RWPE2 (cell line): Measurements from ENCODE around the gene PSTPIP1.

ENCODE experiments used
- ATAC-seq: fragments of 200-7000 bp; cut with Tn5 transposase; 3 replicates; pipeline ENCODE4 v1.9.1; 2021; ENCODE audit warnings: low read depth
- DNase-seq: peaks from one replicate; pipeline ENCODE4 v3.0.0-alpha.2; 2020; ENCODE audit warnings: low spot score
- H3K27ac ChIP-seq: fragments of 450-650 bp; 2 replicates; pipeline ENCODE4 v1.5.1; 2017; ENCODE audit warnings: mild to moderate bottlenecking; ENCODE audit not compliant: poor library complexity, severe bottlenecking
- H3K27me3 ChIP-seq: fragments of 250-450 bp; sonication (Bioruptor Pico); 2 replicates; pipeline ENCODE4 v1.5.1; 2021; ENCODE audit warnings: mild to moderate bottlenecking, moderate library complexity; ENCODE audit not compliant: insufficient read depth, poor library complexity, severe bottlenecking
- H3K36me3 ChIP-seq: fragments of 250-450 bp; sonication (Bioruptor Pico); 2 replicates; pipeline ENCODE4 v1.5.1; 2020; ENCODE audit warnings: low read depth, mild to moderate bottlenecking, moderate library complexity
- H3K4me1 ChIP-seq: fragments of 250-450 bp; sonication (Bioruptor Pico); 2 replicates; pipeline ENCODE4 v1.5.1; 2021; ENCODE audit warnings: mild to moderate bottlenecking, moderate library complexity; ENCODE audit not compliant: insufficient read depth, poor library complexity, severe bottlenecking
- H3K4me3 ChIP-seq: fragments of 250-450 bp; sonication (Bioruptor Pico); 2 replicates; pipeline ENCODE4 v1.5.1; 2021; ENCODE audit warnings: mild to moderate bottlenecking, moderate library complexity; ENCODE audit not compliant: severe bottlenecking
- H3K9me3 ChIP-seq: fragments of 250-450 bp; sonication (Bioruptor Pico); 2 replicates; pipeline ENCODE4 v1.5.1; 2021; ENCODE audit warnings: mild to moderate bottlenecking, moderate library complexity; ENCODE audit not compliant: severe bottlenecking
- CTCF ChIP-seq: fragments of 450-650 bp; IDR thresholded peaks from one replicate; pipeline ENCODE4 v1.5.1; 2017; ENCODE audit warnings: mild to moderate bottlenecking, moderate library complexity; ENCODE audit not compliant: poor library complexity, severe bottlenecking

The PSTPIP1 gene

GRCh38 chr15:76972389-76973361, 22.3 kb upstream of the PSTPIP1 start:
- TF ChIP-seq CTCF: no peak
- Histone ChIP-seq H3K27me3 (no peaks in the 10 kb centered on the region), H3K4me3 (no peak overlapping the region), H3K27ac (no peak overlapping the region), H3K9me3 (no peaks in the 10 kb centered on the region), H3K4me1 (no peaks in the 10 kb centered on the region), H3K36me3 (no peaks in the 10 kb centered on the region)
- no peak for DNase-seq
- ATAC-seq: no peak; the same call in 2 of the 3 replicates

GRCh38 chr15:76973362-76973743, 21.6 kb upstream of the PSTPIP1 start:
- no peak for ATAC-seq
- Histone ChIP-seq H3K9me3 (no peaks in the 10 kb centered on the region), H3K27me3 (no peaks in the 10 kb centered on the region), H3K4me3 (no peak overlapping the region), H3K36me3 (no peaks in the 10 kb centered on the region), H3K4me1 (no peaks in the 10 kb centered on the region), H3K27ac (no peak overlapping the region)
- TF ChIP-seq CTCF: peak; percentile 23
- no peak for DNase-seq

GRCh38 chr15:76973906-76974305, 21.0 kb upstream of the PSTPIP1 start:
- no peak overlapping the region for H3K27ac ChIP-seq
- ATAC-seq (no peak), DNase-seq (no peak)
- no peaks in the 10 kb centered on the region for H3K36me3 ChIP-seq
- no peaks in the 10 kb centered on the region for H3K9me3 ChIP-seq
- no peak overlapping the region for H3K4me3 ChIP-seq
- H3K4me1 ChIP-seq: no peaks in the 10 kb centered on the region
- TF ChIP-seq CTCF: no peak
- no peaks in the 10 kb centered on the region for H3K27me3 ChIP-seq

GRCh38 chr15:76974456-76975036, 20.4 kb upstream of the PSTPIP1 start:
- Histone ChIP-seq H3K27ac (no peak overlapping the region), H3K4me3 (no peak overlapping the region), H3K27me3 (no peaks in the 10 kb centered on the region), H3K36me3 (no peaks in the 10 kb centered on the region), H3K4me1 (no peaks in the 10 kb centered on the region), H3K9me3 (no peaks in the 10 kb centered on the region)
- ATAC-seq (no peak), DNase-seq (no peak)
- no peak for TF ChIP-seq CTCF
